Activated naive CD4-positive, alpha-beta T cell treated with anti-CD3 and anti-CD28 coated beads, Interleukin-2, amount 50 U/mL, for 72 hours (primary cell): Measurements from ENCODE around the gene MIS18BP1. TPM values are rescaled to one million over a fixed set of nuclear protein-coding genes. Genes with fewer than 3 reads are reported as not detected.
"Not testable (repeated sequence)": the region's sequence is repeated elsewhere in the genome, so short reads cannot be mapped to it uniquely, and the experiment has no call there.

Source experiments
- ATAC-seq, 2 donors: fragments of 150-1000 bp; cut with Tn5 transposase; 2 replicates each; pipeline ENCODE4 v1.10.0; 2021; ENCODE audit warnings: mild to moderate bottlenecking in 2 of 2, moderate library complexity in 2 of 2
- DNase-seq, 2 donors: peaks; one replicate each; pipeline ENCODE4 v3.0.0; 2021 to 2022; ENCODE audit warnings: low spot score in 2 of 2
- H3K27ac Mint-ChIP-seq, 2 donors: one replicate each; pipeline ENCODE4 v1.8.0; 2022; ENCODE audit warnings: mild to moderate bottlenecking in 2 of 2, mixed read lengths in 2 of 2
- H3K36me3 Mint-ChIP-seq, 2 donors: one replicate each; pipeline ENCODE4 v1.8.0; 2022; ENCODE audit warnings: mixed read lengths in 2 of 2
- H3K9me3 Mint-ChIP-seq, 2 donors: one replicate each; pipeline ENCODE4 v1.8.0; 2022; ENCODE audit warnings: mixed read lengths in 2 of 2
- total RNA-seq, 2 donors: library from RNA; stranded (reverse); gene quantifications; one replicate each; pipeline ENCODE4 v1.2.3, GENCODE V29; 2022

The MIS18BP1 gene
- 10 to 100 TPM; 71.0 to 80.9 TPM for total RNA-seq

GRCh38 chr14:45253070-45253753 lies at the start of gene MIS18BP1:
Gene MIS18BP1 (minus strand): TSS chr14:45253202. CDS start chr14:45247286, 5,916 bp downstream.
- peak; percentile 90 to 93 for DNase-seq
- Mint-ChIP-seq H3K36me3 (peaks cover 10 to 13% of the 10 kb centered on the region in 2 donors), H3K27ac (peak within 1 kb of the TSS; percentile 91 to 97), H3K9me3 (peaks cover 7 to 8% of the 10 kb centered on the region in 2 donors)
- ATAC-seq = peak; percentile 91 to 95

DNA sequence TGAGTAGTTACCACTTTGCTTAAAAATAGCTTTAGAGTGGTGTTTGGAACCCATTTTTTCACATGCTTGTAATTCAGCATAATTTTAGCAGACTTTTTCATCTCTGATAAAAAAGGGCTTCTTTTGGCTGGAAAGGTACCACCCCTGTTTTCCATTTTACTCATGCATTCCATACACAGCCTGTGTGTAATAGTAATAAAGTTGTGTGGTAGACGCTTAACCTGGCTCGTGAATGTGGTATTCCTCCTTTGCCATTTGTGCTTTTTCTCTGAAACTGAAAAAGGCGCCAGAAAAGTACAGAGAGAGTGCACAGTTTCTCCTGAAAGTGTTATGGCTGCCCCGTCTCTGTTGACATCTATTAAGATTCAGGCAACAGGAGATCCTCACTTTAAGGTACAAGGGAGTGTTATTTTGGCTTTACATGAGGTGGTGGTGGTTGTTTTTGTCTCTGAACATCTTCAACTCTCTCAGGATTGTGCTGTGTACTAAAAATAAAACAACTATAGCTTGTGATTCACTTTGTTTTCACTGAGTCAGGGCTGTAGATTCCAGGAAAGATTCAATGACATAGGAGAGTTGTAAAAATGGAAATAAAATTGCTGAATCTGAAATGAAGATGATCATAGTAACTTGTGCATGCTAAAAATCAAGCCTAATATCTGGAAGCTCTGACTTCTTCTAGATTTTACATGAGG lies 45.6 kb upstream of the MIS18BP1 start:
- DNase-seq = no peak
- ATAC-seq = peak in 1 of 2 donors; percentile 83
- H3K9me3 Mint-ChIP-seq = peaks cover 0 to 6% of the 10 kb centered on the region in 2 donors
- H3K27ac Mint-ChIP-seq = no peak overlapping the region
- no peaks in the 10 kb centered on the region for H3K36me3 Mint-ChIP-seq

- ATAC-seq, H3K9me3 Mint-ChIP-seq: not testable (repeated sequence)
Observed at GRCh38 chr14:45294796-45295195, 41.8 kb upstream of the MIS18BP1 start.

GRCh38 chr14:45290547-45290946 lies 37.5 kb upstream of the MIS18BP1 start:
- H3K9me3 Mint-ChIP-seq = peaks cover 0 to 6% of the 10 kb centered on the region in 2 donors
- no peaks in the 10 kb centered on the region for H3K36me3 Mint-ChIP-seq
- ATAC-seq = peak in 1 of 2 donors; percentile 5
- no peak for DNase-seq
- H3K27ac Mint-ChIP-seq = no peak overlapping the region

More at GRCh38 chr14:45294796-45295195, 41.8 kb upstream of the MIS18BP1 start:
- not testable (repeated sequence) for DNase-seq, H3K27ac Mint-ChIP-seq, H3K36me3 Mint-ChIP-seq

GRCh38 chr14:45287610-45288009 lies 34.6 kb upstream of the MIS18BP1 start:
- peaks cover 0 to 6% of the 10 kb centered on the region in 2 donors for H3K9me3 Mint-ChIP-seq
- no peaks in the 10 kb centered on the region for H3K36me3 Mint-ChIP-seq
- ATAC-seq (no peak), DNase-seq (no peak)
- no peak overlapping the region for H3K27ac Mint-ChIP-seq

- no peak for ATAC-seq
- DNase-seq = no peak
- no peak overlapping the region for H3K27ac Mint-ChIP-seq
- peaks cover 16 to 17% of the 10 kb centered on the region in 2 donors for H3K36me3 Mint-ChIP-seq
- H3K9me3 Mint-ChIP-seq = peaks cover 16 to 18% of the 10 kb centered on the region in 2 donors
Observed at GRCh38 chr14:45284802-45285201, 31.8 kb upstream of the MIS18BP1 start.

GRCh38 chr14:45281731-45282400 lies 28.9 kb upstream of the MIS18BP1 start:
- not testable (repeated sequence) for H3K27ac Mint-ChIP-seq, ATAC-seq
- peaks cover 16 to 18% of the 10 kb centered on the region in 2 donors for H3K9me3 Mint-ChIP-seq

DNA sequence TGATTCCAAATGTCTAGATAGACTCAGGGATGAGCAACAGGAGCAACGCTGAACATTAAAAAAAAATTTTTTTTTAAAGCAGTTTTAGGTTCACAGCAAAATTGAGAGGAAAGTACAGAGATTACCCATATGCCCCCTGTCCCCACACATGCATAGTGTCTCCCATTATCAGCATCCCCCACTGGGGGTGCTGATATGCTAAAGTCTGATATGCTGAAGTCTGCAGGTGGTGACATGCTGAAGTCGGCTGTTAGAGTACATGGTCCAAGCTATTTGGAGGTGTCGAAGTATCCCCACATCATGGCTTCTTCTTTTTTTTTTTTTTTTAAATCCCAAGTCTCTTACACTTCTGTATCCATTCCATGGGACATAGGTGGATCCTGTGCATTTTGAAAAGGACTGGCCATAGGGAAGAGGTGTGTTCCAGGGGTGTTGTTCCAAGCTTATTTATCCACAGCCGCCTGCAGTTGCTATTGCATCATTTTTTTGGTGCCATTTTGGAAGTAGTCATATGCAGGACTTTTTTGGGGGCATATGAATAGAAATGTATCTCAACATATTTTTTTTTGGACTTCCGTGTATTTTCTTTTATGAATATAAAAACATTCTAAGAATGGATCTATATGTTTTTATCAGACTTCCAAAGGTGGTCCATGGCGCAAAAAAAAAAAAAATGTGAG lies 19.0 kb upstream of the MIS18BP1 start:
- Mint-ChIP-seq H3K9me3 (no peaks in the 10 kb centered on the region), H3K27ac (no peak overlapping the region), H3K36me3 (no peaks in the 10 kb centered on the region)
- DNase-seq = no peak
- ATAC-seq = no peak

More at GRCh38 chr14:45281731-45282400, 28.9 kb upstream of the MIS18BP1 start:
- not testable (repeated sequence) for DNase-seq
- peaks cover 16 to 17% of the 10 kb centered on the region in 2 donors for H3K36me3 Mint-ChIP-seq

DNA sequence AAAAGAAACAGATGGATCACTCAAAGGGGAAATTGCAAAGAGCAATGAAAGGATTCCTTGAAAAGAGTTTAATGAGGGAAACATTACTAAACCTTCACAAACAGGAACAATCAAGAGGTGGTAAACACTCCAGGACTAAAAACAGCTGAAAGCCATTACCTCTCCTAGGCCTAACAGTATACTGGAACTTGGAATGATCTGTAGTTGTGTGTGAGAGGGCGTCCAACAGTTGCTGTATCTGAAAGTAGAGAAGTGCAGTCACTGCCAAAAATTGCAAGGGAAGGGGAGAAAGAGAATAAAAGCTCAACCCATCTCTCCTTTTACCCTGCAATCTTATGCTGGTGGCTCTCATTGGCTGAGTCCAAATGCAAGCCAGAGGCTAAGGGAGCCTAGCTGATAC lies 17.0 kb upstream of the MIS18BP1 start:
- Mint-ChIP-seq H3K27ac (peak overlapping the region in 1 of 2 donors; percentile 10), H3K9me3 (no peaks in the 10 kb centered on the region), H3K36me3 (no peaks in the 10 kb centered on the region)
- no peak for ATAC-seq
- no peak for DNase-seq

DNA sequence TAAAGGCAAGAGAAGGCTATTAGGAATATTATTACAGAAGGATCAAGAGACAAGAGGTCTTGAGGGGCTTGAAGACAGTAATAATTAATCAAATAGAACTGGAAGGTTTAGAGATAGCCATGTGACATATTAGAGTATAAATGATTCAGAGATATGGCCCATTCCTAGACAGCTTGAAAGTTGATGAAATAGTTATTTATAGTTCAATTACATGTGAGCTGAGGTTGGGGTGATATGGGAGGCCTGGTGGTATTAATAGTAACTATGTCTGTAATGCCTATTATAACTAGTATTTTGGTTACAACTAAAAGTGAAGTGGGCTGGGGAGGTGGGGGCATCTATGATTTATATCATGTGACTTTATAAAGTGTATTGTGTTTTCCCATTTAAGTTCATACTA lies 14.1 kb upstream of the MIS18BP1 start:
- H3K36me3 Mint-ChIP-seq = no peaks in the 10 kb centered on the region
- H3K27ac Mint-ChIP-seq = no peak overlapping the region
- DNase-seq = no peak
- H3K9me3 Mint-ChIP-seq = no peaks in the 10 kb centered on the region
- ATAC-seq = no peak

DNA sequence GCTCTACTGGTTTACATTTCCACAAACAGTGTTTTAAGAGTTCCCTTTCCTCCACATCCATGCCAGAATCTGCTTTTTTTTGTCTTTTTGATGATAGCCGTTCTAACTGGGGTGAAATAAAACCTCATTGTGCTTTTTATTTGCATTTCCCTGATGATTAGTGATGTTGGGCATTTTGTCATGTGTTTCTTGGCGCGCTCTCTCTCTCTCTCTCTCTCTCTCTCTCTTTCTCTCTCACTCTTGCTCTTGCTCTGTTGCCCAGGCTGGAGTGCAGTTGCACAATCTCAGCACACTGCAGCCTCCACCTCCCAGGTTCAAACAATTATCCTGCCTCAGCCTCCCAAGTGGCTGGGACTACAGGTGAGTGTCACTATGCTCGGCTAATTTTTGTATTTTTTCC lies 9.6 kb upstream of the MIS18BP1 start:
- peaks cover 16 to 25% of the 10 kb centered on the region in 2 donors for H3K36me3 Mint-ChIP-seq
- peaks cover 26 to 28% of the 10 kb centered on the region in 2 donors for H3K9me3 Mint-ChIP-seq
- no peak overlapping the region for H3K27ac Mint-ChIP-seq
- DNase-seq = no peak
- no peak for ATAC-seq

DNA sequence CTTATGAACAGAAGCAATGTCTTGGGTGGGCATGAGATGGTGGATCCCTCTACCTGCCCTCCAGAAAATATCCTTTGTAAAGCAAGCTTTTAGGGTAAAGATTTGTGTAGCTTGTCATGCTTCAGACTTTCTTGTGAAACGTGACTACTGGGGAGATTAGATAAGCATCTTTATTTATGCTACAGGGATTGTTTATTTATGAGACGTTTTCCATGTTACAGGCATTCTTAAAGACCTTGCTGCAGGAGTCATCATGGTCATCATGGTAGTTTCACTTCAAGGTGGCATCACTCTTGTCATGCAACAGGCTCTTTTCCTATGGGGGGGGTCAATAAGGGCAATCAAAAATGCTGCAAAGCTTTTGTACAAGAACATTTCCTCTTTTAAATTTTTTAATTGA lies 8.2 kb upstream of the MIS18BP1 start:
- peaks cover 26 to 32% of the 10 kb centered on the region in 2 donors for H3K9me3 Mint-ChIP-seq
- no peak overlapping the region for H3K27ac Mint-ChIP-seq
- ATAC-seq (no peak), DNase-seq (no peak)
- peaks cover 16 to 25% of the 10 kb centered on the region in 2 donors for H3K36me3 Mint-ChIP-seq

DNA sequence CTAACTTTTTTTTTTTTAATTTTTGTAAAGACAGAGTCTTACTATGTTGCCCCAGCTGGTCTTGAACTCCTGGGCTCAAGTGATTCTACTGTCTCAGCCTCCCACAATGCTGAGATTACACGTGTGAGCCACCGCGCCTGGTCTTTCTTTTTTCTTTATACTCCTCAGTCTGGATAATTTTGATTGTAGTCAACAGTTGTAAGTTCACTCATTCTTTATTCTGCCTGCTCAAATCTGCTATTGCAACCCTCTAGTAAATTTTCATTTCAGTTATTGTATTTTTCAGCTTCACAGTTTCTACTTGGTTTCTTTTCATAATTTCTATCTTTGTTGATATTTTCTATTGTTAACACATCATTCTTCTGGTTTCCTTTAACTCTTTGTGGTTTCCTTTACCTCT lies 5.8 kb upstream of the MIS18BP1 start:
- DNase-seq = no peak
- Mint-ChIP-seq H3K27ac (no peak overlapping the region), H3K36me3 (peaks cover 16 to 25% of the 10 kb centered on the region in 2 donors)

DNA sequence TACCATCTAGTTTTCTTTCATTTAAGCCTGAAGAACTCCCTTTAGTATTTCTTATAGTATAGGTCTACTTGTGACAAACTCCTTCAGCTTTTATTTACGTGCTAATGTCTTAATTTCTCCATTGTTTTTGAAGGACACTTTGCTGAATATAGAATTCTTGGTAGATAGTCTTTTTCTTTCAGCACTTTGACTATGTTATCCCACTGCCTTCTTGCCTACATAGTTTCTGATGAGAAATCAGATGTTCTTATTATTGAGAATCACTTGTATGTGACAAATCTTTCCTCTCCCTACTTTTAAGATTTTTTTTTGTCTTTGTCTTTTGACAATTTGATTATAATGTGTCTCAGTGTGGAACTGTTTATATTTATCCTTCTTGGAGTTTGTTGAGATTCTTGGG lies 5.1 kb upstream of the MIS18BP1 start:
- Mint-ChIP-seq H3K27ac (no peak overlapping the region), H3K36me3 (peaks cover 16 to 25% of the 10 kb centered on the region in 2 donors), H3K9me3 (peaks cover 30 to 32% of the 10 kb centered on the region in 2 donors)
- no peak for ATAC-seq
- no peak for DNase-seq

More for the DNA sequence above, 5.8 kb upstream of the MIS18BP1 start:
- ATAC-seq = no peak
- peaks cover 30 to 32% of the 10 kb centered on the region in 2 donors for H3K9me3 Mint-ChIP-seq

GRCh38 chr14:45254771-45255170 lies 1.8 kb upstream of the MIS18BP1 start:
- Mint-ChIP-seq H3K36me3 (peaks cover 25 to 26% of the 10 kb centered on the region in 2 donors), H3K9me3 (peaks cover 22% of the 10 kb centered on the region in 2 donors), H3K27ac (peak overlapping the region in 1 of 2 donors; percentile 91)
- no peak for ATAC-seq
- no peak for DNase-seq

DNA sequence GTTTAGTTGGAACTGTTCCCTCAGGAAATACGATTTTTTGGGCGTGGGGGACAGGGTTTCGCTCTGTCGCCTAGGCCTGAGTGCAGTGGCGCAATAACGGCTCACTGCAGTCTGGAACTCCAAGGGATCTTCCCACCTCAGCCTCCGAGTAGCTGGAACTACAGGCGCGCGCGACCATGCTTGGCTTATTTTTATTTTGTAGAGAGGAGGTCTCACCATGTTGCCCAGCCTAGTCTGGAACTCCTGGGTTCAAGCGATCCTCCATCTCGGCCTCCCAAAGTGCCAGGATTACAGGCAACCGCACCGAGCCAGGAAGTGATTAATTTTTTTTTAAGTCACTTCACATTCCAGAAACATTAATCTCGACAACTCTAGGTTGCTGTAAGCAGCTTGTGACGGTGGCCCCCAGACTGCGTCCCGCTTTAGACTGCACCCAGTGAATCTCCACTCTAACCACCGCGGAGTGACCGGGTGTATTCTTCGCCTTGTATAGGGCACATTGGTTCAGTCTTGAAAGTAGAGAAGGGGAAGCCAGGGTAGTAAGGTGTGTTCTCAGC lies 830 bp upstream of the MIS18BP1 start:
- ATAC-seq = no peak
- Mint-ChIP-seq H3K27ac (peak overlapping the region; percentile 91 to 97), H3K9me3 (peaks cover 14% of the 10 kb centered on the region in 2 donors), H3K36me3 (peaks cover 17 to 19% of the 10 kb centered on the region in 2 donors)
- no peak for DNase-seq
